Limb (tissue), 2 donors: Measurements from ENCODE around the gene ADGRG4.
"Not testable (repeated sequence)": the region's sequence is repeated elsewhere in the genome, so short reads cannot be mapped to it uniquely, and the experiment has no call there.

ENCODE experiments used
- DNase-seq, 2 donors: peaks; one replicate each; pipeline ENCODE4 v3.0.0-alpha.2; 2016; ENCODE audit errors: extremely low spot score in 2 of 2

ADGRG4 gene

DNA sequence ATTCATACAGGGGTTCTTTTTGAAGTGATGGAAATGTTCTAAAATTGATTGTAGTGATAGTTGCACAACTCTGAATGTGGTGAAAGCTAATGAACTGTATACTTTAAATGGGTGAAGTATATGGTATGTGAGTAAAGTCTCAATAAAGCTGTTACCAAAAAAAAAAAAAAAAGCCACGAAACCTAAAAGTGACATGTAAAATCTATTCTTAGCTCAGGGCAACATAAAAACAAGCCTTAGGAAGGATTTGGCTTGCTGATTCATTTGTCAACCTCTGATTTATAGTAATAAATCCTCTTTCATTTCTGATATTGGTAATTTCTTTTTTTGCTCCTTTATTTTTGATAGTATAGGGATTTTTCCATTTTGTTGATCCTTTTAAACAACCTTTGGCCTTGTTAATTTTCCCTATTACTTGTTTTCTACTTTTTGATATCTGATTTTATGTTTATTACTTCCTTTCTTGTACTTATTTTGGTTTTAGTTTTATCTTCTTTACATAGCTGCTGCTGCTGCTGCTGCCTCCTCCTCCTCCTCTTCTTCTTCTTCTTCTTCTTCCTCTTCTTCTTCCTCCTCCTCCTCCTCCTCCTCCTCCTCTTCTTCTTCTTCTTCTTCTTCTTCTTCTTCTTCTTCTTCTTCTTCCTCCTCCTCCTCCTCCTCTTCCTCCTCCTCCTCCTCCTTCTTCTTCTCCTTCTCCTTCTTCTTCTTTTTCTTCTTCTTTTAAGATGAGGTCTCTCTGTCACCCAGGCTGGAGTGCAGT is 79.4 kb downstream of the ADGRG4 start:
- no peak for DNase-seq

DNA sequence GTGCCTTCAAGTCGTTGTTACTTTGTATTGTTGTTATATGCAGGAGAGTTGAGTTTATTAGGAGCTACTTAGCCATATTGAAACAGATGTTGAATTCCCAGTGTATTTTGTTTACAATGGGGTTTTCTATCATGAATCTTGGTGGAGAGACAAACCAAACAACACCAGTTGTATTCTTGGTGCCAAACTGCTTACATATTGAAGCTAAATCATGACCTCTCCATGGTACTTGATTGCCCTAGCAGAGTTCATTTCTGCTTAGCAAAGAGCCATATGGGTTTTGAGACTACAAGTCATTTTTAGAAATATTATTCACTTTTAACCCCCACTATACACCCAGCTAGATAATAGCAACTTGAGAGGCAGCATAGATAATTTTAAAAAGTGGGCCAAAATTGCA is 85.4 kb downstream of the ADGRG4 start:
- no peak for DNase-seq

DNA sequence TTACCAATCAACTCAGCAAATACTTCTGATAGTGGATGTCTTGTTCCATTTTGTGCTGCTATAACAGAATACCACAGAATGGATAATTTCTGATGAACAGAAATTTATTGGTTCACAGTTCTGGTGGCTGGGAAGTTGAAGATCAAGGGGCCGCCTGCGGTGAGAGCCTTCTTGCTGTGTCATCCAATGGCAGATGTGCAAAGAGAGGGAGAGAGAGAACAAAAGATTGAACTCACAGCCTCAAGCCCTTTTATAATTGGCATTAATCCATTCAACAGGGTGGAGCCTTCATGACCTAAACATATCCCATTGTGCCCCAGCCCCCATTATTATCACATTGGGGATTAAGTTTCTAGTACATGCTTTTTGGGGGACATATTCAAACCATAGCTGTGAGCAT is 86.1 kb downstream of the ADGRG4 start:
- no peak for DNase-seq

DNA sequence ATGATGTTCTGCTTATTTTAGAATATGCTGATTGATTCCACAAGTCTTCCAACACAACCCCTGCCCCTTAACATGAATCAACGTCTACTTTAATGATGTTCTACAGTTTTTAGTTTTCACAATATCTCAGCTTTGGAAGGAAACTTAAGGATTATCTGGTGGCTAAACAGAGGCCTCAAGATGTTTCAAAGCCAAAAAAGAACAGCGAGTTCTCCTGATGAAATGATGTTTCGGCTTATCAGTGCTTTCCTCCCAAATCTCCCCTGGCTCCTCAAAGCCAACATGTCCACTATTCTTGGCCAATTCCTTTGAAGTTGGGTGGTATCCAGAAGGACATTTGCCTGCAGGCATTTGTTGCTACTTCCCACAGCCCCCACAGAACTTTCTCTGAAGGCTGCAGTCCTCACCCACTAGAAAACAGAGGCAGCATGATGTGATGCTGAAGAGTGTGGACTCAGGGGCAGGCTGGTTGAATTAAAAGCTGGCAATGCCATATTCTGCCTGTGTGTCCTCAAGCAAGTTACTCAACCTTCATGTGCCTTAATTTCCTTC is 87.3 kb downstream of the ADGRG4 start:
- DNase-seq: no peak

DNA sequence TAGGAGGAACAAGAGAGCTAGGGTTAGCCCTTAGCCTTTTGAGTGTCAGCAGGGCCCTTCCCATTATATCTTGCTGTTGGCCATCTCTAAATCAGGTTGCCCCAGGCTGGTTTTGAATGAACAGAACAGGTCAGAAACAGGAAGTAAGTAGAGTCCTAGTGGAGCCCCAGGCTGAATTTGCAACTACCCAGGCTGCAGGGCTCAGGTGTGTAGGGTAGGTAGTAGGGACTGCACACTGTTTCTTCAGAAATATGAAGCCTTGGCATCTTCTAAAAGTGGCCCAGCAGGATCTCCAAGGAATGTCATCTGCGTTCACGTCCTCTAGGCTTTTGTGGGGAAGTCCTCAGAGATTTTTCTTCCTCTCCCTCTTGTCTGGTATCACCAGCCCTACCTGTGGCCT is 90.2 kb downstream of the ADGRG4 start:
- DNase-seq: no peak

DNA sequence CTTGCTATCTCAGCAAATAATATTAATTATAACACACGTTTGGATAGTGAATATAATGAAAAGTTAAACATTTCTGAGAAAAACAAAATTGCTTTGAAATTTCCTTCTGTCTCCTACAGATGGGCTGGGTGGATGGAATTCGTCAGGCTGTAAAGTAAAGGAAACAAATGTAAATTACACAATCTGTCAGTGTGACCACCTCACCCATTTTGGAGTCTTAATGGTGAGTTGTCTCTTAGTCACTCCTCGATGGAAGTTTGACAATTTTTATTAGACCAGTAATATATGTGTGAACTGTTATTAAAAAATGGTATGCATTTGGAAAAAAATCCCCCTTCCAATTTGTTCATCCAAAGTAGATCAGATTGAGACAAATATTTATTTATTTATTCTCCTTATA is 94.5 kb downstream of the ADGRG4 start:
- no peak for DNase-seq

DNA sequence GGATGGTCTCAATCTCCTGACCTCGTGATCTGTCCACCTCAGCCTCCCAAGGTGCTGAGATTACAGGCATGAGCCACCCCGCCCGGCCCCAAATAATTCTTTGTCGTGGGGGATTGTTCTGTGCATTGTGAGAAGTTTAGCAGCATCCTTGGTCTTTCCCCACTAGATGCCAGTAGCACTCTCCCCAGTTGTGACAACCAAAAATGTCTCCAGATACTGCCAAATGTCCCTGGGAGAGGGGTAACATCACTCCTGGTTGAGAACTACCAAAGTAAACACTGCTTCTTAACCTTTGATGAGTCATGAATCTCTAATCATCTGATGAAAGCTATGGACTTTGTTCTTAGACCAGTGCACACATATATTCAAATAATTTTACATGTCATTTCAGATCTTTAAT is 96.2 kb downstream of the ADGRG4 start:
- no peak for DNase-seq

DNA sequence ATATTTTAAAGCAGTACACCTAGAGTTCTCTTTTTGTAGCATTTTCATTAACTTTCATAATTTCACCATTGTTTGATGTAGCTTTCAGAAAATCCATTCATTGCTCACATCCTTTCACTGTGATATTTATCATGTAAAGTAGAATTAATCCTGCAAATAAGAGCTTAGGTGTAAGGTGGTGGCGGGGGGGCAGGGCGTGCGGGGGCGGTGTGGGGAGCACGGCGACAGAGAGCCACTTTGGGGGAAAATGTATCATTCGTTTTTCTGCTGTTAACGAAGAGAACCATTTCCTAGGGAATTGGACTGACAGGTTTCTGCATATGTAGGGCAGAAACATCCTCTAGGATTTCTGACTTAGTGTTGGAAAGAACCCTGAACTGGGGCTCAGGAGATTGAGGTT is 104.4 kb downstream of the ADGRG4 start:
- no peak for DNase-seq

DNA sequence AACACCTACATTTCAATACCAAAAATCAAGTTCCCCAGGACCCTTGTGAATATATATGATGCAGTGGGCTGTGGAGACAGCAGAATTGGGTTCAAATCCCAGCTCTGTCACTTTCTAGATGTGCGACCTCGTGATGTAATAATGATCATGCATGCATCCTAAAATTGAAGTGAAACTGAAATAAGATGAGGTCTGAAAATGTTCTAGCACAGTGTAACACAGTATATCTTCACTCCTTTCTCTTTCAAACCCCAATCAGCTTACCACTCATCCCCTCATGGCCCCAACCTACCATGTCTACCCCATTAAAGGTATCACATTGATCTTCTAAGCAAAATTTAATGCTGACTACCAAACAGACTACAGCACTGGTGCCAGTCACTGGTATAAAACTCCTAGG is 117.0 kb downstream of the ADGRG4 start:
- DNase-seq: no peak

DNA sequence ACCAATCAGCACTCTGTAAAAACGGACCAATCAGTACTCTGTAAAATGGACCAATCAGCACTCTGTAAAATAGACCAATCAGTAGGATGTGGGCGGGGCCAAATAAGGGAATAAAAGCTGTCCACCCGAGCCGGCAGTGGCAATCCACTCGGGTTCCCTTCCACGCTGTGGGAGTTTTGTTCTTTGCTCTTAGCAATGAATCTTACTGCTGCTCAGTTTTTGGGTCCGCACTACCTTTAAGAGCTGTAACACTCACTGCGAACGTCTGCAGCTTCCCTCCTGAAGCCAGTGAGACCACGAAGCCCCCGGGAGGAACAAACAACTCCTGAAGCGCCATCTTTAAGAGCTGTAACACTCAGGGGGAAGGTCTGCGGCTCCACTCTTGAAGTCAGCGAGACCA is 120.6 kb downstream of the ADGRG4 start:
- no peak for DNase-seq

DNA sequence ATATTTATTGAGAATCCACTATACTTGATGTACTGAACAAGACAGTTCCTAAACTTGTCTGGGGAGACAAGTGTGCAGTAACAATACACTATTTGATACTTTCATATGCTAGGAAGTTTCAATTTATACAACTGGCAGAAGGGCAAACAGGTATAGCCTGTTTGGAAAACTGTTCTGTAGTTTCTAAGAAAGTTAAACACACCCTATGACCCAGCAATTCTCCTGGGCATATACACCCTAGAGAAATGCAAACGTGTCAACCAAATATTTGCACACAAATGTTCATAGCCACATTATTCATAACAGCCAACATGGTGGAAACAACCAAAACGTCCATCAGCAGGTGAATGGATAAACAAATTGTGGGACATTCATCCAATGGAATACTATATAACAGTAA is 123.0 kb downstream of the ADGRG4 start:
- no peak for DNase-seq

DNA sequence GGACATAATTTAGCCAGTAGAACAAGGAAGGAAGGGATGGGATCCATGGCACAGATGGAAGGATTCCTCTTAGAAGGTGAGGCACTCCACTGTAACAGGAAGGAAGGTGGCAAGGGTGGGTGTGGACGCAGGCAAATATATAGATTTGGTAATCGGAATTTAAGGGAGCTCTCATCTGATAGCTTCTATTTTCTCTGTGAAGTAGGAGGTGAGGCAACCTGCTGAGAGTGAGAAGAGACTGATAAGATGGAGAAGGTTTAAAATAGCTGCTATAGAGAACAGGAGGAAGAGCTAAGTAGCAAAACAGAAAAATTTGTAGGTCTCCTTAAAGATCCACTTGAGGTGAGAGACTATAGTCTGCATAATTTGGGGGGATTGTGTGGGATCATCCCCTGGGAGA is 125.2 kb downstream of the ADGRG4 start:
- DNase-seq: no peak

DNA sequence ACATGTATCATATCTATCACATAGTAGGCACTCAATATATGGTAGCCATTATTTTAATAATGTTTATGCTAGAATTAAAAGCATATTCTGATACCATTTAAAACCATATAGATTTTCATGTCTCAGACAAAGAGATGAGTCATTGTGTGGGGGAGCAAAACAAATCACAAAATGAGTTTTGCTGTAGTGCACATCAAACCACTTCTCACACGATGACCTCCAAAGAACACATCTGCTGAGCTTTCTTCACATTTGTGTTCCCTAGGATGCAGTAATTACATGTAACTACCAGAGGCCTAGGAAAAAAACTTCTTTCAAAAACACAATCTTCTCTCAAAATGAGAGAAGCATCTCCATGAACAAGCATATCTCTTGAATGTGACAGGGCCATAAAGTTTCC is 130.9 kb downstream of the ADGRG4 start:
- no peak for DNase-seq

DNA sequence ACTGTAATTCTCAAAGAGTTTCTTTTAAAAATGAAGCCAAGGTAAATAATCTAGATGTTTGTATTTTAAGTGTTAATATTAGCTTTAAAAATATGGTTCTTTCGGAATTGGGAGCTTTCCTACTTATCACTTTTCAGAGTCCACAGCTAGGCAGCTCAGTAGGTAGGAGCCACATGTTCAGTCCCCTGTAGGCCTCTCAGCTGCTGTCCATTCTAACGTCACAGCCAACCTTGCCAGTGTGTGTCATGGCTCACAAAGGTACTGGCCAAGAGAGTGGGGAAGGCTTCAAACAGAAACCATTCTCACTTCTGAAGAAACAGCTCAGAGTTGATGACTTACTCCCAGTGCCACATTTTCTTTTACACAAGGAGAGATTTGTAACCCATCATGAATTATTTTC is 137.0 kb downstream of the ADGRG4 start:
- no peak for DNase-seq

DNA sequence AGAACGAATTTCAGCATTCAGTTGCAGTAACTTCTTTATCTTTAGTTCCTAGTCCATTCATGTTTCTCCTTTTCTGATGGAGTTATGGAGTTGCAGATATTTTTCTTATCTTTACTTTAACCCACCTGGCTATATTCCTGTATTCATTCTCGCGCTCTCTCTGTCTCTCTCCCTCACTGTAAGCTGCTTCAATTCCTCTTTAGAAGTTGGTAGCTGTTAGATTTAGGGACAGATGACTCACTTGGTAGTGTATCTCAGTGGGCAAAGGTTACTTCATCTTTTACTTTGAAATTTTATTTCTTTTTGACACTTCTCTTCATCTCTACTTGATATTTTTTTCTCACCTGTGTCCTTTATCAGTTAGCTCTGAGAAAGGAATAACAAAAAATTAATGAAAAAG is 137.4 kb downstream of the ADGRG4 start:
- DNase-seq: no peak

DNA sequence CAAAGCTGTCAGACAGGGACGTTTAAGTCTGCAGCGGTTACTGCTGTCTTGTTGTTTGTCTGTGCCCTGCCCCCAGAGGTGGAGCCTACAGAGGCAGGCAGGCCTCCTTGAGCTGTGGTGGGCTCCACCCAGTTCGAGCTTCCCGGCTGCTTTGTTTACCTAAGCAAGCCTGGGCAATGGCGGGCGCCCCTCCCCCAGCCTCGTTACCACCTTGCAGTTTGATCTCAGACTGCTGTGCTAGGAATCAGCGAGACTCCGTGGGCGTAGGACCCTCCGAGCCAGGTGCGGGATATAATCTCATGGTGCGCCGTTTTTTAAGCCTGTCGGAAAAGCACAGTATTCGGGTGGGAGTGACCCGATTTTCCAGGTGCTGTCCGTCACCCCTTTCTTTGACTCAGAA is 144.9 kb downstream of the ADGRG4 start:
- DNase-seq: not testable (repeated sequence)

DNA sequence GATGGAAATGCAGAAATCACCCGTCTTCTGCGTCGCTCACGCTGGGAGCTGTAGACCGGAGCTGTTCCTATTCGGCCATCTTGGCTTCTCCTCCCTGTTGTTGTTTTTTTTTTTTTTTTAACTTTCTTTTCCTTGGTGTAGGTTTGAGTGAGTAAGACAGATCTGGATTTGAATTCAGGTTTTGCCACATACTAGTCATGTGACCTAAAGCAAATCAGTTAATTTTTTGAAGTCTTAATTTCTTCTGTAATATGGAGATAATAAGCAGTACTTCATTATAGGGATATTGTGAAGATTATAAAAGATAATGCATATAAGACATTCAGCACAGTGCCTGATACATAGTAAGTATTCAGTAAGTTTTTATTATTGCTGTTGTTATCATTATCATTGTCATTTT is 145.4 kb downstream of the ADGRG4 start:
- DNase-seq: no peak

DNA sequence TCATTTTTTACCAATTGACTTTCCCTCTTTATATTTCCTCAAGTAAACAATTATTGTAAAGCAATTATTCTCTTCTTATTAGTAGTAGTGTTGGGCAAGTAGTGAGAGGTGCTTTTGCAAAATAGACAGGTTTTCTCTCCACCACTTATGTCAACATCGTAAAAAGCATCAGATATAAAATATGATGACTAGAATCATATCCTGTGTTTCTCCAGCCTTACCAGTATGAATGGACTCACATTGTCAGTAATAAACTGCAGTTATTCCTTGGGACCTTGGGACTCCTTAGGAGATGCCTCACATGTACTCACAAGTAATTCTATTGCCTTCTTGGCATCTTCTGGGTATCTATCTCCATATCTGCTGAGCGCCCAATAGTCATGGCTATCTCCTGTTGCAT is 146.5 kb downstream of the ADGRG4 start:
- no peak for DNase-seq

DNA sequence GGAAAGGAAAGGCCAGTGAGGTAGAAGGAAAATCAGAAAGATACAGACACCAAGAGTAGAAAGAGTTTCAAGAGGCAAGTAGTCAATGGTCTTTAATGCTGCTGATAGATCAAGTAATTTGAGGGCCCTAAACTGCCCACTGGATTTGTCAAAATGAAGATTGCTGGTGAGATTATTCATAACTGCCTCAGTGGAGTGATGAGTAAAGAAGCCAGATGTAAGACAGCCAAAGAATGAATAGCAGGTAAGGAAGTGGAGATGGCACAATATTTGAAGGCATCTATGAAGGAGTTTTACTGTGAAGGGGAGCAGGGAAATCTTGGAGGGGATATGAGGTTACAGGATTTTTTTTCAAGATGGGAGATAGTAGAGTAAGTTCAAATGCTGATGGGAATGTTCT is 147.2 kb downstream of the ADGRG4 start:
- DNase-seq: no peak

DNA sequence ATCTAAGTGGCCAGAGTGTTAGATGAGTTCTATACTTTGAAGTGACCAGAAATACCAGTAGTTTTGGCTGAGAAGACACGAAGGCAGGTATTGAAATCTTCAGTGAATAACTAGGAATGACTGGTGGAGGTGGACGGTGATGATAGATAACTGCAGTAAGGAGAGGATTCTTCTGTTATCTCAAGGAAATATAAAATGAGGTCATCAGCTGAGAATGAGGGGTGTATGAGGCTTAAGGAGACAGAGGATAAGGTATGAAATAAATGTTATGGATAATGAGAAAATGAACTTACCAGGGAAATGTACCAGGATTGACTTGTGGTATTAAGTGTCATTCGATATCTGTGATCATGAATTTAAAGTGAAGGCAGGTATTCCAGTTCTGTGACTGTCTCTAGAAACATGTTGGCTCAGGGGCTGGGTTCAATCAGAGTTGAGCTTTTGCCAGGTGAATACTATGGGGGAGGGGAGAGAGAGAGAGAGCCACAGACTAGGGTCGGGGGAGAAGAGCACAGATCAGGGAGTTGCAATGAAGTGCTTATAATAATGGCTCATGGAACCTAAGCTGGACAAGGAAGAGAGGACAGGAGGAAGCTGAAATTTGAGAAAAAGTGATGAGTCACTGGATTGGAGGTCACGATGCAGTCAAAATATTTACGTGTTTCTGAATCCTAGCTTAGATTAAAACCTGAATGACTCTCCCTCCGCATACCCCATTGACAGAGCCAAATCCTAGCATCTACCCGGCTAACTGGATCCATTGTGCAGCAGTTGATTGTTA is 149.5 kb downstream of the ADGRG4 start:
- no peak for DNase-seq

DNA sequence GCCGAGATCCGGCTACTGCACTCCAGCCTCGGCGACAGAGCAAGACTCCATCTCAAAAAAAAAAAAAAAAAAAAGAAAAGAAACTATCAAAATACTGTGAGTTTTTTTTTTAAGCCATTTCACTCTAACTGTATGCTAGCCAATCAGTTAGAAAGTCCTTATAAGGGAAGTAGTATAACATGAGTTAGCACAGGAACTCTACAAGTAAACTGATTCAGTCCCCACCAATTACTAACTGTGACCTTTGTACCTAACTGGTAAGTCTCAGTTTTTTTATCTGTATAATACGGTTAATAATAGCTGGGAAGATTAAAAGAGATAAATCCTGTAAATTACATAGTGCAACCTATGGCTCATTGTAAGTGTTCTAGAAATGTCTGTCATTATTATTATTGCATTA is 151.9 kb downstream of the ADGRG4 start:
- no peak for DNase-seq

DNA sequence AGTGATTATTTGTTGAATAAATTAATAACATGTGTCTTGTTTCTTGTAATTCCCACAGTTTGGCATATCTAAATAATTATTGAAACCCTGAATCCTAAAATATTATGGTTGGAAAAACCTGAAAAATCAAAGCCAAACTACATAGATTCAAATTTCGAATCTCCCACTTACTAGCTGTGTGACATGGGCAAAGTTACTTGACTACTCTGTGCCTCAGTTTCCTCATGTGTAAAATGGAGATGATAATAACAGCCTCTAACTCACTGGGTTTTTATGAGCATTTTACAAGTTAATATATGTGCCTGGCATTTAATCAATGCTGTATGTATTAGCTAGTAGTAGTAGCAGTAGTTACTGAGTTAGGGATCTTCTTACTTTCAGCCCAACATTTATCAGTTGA is 152.4 kb downstream of the ADGRG4 start:
- no peak for DNase-seq

DNA sequence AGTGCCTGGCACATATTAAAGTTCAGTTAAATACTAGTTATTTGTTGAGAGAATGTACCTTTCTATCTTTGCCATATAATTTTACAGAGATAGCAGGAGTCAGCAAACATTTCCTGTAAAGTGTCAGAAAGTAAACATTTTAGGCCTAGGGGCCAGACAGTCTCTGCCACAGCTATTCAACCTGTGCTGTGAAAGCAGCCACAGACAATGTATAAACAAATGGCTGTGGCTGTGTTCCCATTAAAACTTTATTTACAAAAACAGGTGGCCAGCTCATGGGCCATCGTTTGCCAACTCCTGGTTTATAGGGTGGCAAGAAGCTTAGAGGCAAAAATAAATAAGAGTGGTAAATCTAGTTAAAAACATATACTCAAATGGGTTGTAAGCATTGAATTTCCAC is 153.0 kb downstream of the ADGRG4 start:
- no peak for DNase-seq
